GM12878 (cell line): ENCODE results near the gene SUPT7L. TPM values are rescaled to one million over a fixed set of nuclear protein-coding genes. Genes with fewer than 3 reads are reported as not detected.

ENCODE experiments used
- BACH1 ChIP-seq: fragments of 450-650 bp; IDR thresholded peaks from 2 replicates; pipeline ENCODE4 v1.6.1; 2017; ENCODE audit warnings: mild to moderate bottlenecking, borderline replicate concordance
- CBX5 ChIP-seq: sonication (generic); IDR thresholded peaks from 2 replicates; pipeline ENCODE4 v1.6.1; 2016; ENCODE audit warnings: low read depth, moderate library complexity, mild to moderate bottlenecking, inconsistent platforms
- CEBPB ChIP-seq, 2 experiments: fragments of 150-350 bp in 1 of 2; IDR thresholded peaks; 2 replicates each; pipeline ENCODE4 v1.6.1; 2012 to 2014; ENCODE audit warnings: low read depth in 2 of 2, low read length in 2 of 2, borderline replicate concordance in 1 of 2, inconsistent platforms in 1 of 2
- ETV6 ChIP-seq, 2 experiments: fragments of 450-650 bp in 1 of 2; IDR thresholded peaks in 1 of 2; conservative IDR thresholded peaks in 1 of 2; 2 replicates each; pipeline ENCODE4 v1.6.1; 2014; ENCODE audit warnings: antibody characterized with exemption in 1 of 2, borderline replicate concordance in 1 of 2, low read depth in 1 of 2, mild to moderate bottlenecking in 1 of 2, moderate library complexity in 1 of 2
- HSF1 ChIP-seq: fragments of 150-350 bp; IDR thresholded peaks from 2 replicates; pipeline ENCODE4 v1.6.1; 2014; ENCODE audit warnings: mild to moderate bottlenecking, low read depth, low read length
- IRF4 ChIP-seq: IDR thresholded peaks from 2 replicates; pipeline ENCODE4 v1.6.1; 2011; ENCODE audit warnings: low read depth, low read length
- JUNB ChIP-seq: IDR thresholded peaks from 2 replicates; pipeline ENCODE4 v1.6.1; 2016; ENCODE audit warnings: antibody characterized with exemption, mild to moderate bottlenecking
- JUND ChIP-seq: IDR thresholded peaks from 2 replicates; pipeline ENCODE4 v1.6.1; 2012; ENCODE audit warnings: low read depth, mild to moderate bottlenecking, low read length, improper control_type of control experiment, moderate library complexity
- MAX ChIP-seq: IDR thresholded peaks from 2 replicates; pipeline ENCODE4 v1.6.1; 2012; ENCODE audit warnings: low read depth, low read length, improper control_type of control experiment
- MEF2A ChIP-seq: IDR thresholded peaks from 2 replicates; pipeline ENCODE4 v1.6.1; 2011; ENCODE audit warnings: low read depth, mild to moderate bottlenecking, low read length, moderate library complexity; ENCODE audit not compliant: insufficient read depth
- MEF2B ChIP-seq: fragments of 450-650 bp; IDR thresholded peaks from 2 replicates; pipeline ENCODE4 v1.6.1; 2018; ENCODE audit warnings: mild to moderate bottlenecking, moderate library complexity; ENCODE audit not compliant: partially characterized antibody, poor library complexity, severe bottlenecking
- MTA3 ChIP-seq: IDR thresholded peaks from 2 replicates; pipeline ENCODE4 v1.6.1; 2012; ENCODE audit warnings: low read length, inconsistent platforms, borderline replicate concordance
- PBX3 ChIP-seq: IDR thresholded peaks from 2 replicates; pipeline ENCODE4 v1.6.1; 2011; ENCODE audit warnings: mild to moderate bottlenecking, low read depth, low read length, moderate library complexity; ENCODE audit not compliant: insufficient replicate concordance
- RCOR1 ChIP-seq: conservative IDR thresholded peaks from 2 replicates; pipeline ENCODE4 v1.6.1; 2012; ENCODE audit warnings: low read depth, low read length, improper control_type of control experiment
- REST ChIP-seq: IDR thresholded peaks from 2 replicates; pipeline ENCODE4 v1.6.1; 2012; ENCODE audit warnings: mild to moderate bottlenecking, low read depth, low read length
- SMC3 ChIP-seq: IDR thresholded peaks from 2 replicates; pipeline ENCODE4 v1.6.1; 2011; ENCODE audit warnings: low read length, improper control_type of control experiment, borderline replicate concordance
- SRF ChIP-seq, 2 experiments: IDR thresholded peaks; 2 replicates each; pipeline ENCODE4 v1.6.1; 2011; ENCODE audit warnings: low read depth in 2 of 2, low read length in 2 of 2, mild to moderate bottlenecking in 1 of 2, moderate library complexity in 1 of 2
- TAF1 ChIP-seq: IDR thresholded peaks from 2 replicates; pipeline ENCODE4 v1.6.1; 2011; ENCODE audit warnings: mild to moderate bottlenecking, low read depth, low read length, borderline replicate concordance
- ZNF207 ChIP-seq: fragments of 450-650 bp; IDR thresholded peaks from 2 replicates; pipeline ENCODE4 v1.6.1; 2014; ENCODE audit warnings: antibody characterized with exemption, mild to moderate bottlenecking, borderline replicate concordance
- ZNF217 ChIP-seq: fragments of 450-650 bp; IDR thresholded peaks from 2 replicates; pipeline ENCODE4 v1.6.1; 2017; ENCODE audit warnings: antibody characterized with exemption, mild to moderate bottlenecking
- ZNF384 ChIP-seq: IDR thresholded peaks from 2 replicates; pipeline ENCODE4 v1.6.1; 2012; ENCODE audit warnings: low read depth, mild to moderate bottlenecking, low read length, improper control_type of control experiment, borderline replicate concordance
- ZSCAN29 ChIP-seq: fragments of 450-650 bp; IDR thresholded peaks from 2 replicates; pipeline ENCODE4 v1.6.1; 2017; ENCODE audit warnings: mild to moderate bottlenecking, moderate library complexity
- ZZZ3 ChIP-seq: IDR thresholded peaks from 2 replicates; pipeline ENCODE4 v1.6.1; 2011; ENCODE audit warnings: low read depth; ENCODE audit not compliant: control insufficient read depth, insufficient read length
- polyA plus RNA-seq, 11 experiments: library from polyadenylated mRNA; depleted of rRNA in 4 of 11; unstranded in 6 of 11; stranded (reverse) in 5 of 11; fragments of >200 nt; fragmentation: Nextera tagmentation in 4 of 11; fragmentation: Illumina TruSeq in 1 of 11; extraction: Ambion mirVana in 4 of 11; extraction: Trizol in 1 of 11; gene quantifications; 1 replicate in 1 of 11; 2 replicates in 10 of 11; pipeline versions ENCODE4 v1.2.1 to v1.2.3, GENCODE V29; 2011 to 2016; ENCODE audit warnings: inconsistent platforms in 2 of 11, missing spikeins in 2 of 11, low read depth in 1 of 11
- total RNA-seq, 4 experiments: library from RNA; depleted of rRNA in 3 of 4; stranded (reverse); fragments of >200 nt in 3 of 4; fragmentation: Illumina TruSeq in 1 of 4; extraction: Trizol in 1 of 4; gene quantifications; 2 replicates each; pipeline versions ENCODE4 v1.2.1 to v1.2.3, GENCODE V29; 2013 to 2021

The SUPT7L gene
- total and polyA plus RNA-seq, 10 of the 15 experiments (the other 5 are each of a cell fraction or from before 2014, with no cell fraction given): 10.2 to 43.7 (median 21.3) TPM

- TF ChIP-seq IRF4 (peak; percentile 89), ZNF384 (no peak), ZNF217 (no peak), PBX3 (peak; percentile 65), ETV6 (conservative IDR thresholded peaks at IDR 0.05 in 1 of 2, IDR thresholded peaks at IDR 0.05 in 1 of 2; ENCODE audit: borderline replicate concordance in 1 of 2, low read depth in 1 of 2) (no peak), RCOR1 (no peak), BACH1 (peak; percentile 59), ZZZ3 (peak; percentile 89), JUND (no peak), MEF2A (0 out of 2 replicates have a peak, but pooled peaks have one; percentile 50), CBX5 (peak; percentile 72; the same call in 1 of the 2 replicates), MTA3 (peak; percentile 93; the same call in 1 of the 2 replicates), TAF1 (peak; percentile 97), ZNF207 (peak; percentile 90), ZSCAN29 (0 out of 2 replicates have a peak, but pooled peaks have one; percentile 19), HSF1 (peak; percentile 60; the same call in 1 of the 2 replicates), MEF2B (peak; percentile 71), MAX (no peak), SRF (IDR thresholded peaks at IDR 0.05; ENCODE audit: low read depth in 2 of 2, low read length in 2 of 2) (peak in 1 of 2 experiments; percentile 82; a peak in 2 of 4 replicates), CEBPB (IDR thresholded peaks at IDR 0.05; ENCODE audit: borderline replicate concordance in 1 of 2, low read depth in 2 of 2, low read length in 2 of 2) (no peak; a peak in 1 of 4 replicates), JUNB (no peak; the same call in 1 of the 2 replicates), SMC3 (no peak), REST (0 out of 2 replicates have a peak, but pooled peaks have one; percentile 35)
These were observed at the start of gene SUPT7L, which contains the start of gene SLC4A1AP (continued) for GRCh38 chr2:27663285-27664153.
